ENCODE data around the gene UBE2J2.

Gene UBE2J2

GRCh38 chr1:1280782-1281481, 7.3 kb upstream of the UBE2J2 start:
- no peak for DNase-seq (ENCODE audit: low read depth)

GRCh38 chr1:1279028-1279427, 5.4 kb upstream of the UBE2J2 start:
- no peak for DNase-seq (ENCODE audit: low read depth)

DNA sequence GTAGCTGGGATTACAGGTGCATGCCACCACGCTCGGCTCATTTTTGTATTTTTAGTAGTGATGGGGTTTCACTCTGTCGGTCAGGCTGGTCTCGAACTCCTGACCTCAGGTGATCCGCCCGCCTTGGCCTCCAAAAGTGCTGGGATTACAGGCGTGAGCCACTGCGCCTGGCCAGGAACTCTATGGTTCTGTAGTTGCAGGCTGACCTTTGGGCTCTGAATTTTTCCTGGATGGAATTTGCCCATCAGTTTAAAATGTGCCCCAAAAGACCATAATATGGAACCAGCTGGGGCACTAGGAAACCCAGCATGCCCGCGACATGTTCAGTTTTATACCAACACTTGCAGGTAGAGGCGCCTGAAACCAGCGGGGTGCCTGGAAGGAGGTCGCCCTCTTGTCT, 5.0 kb upstream of the UBE2J2 start:
- DNase-seq (ENCODE audit: low read depth), result no peak

- DNase-seq (ENCODE audit: low read depth), result no peak
Measured at GRCh38 chr1:1275836-1276235, 2.2 kb upstream of the UBE2J2 start.

DNA sequence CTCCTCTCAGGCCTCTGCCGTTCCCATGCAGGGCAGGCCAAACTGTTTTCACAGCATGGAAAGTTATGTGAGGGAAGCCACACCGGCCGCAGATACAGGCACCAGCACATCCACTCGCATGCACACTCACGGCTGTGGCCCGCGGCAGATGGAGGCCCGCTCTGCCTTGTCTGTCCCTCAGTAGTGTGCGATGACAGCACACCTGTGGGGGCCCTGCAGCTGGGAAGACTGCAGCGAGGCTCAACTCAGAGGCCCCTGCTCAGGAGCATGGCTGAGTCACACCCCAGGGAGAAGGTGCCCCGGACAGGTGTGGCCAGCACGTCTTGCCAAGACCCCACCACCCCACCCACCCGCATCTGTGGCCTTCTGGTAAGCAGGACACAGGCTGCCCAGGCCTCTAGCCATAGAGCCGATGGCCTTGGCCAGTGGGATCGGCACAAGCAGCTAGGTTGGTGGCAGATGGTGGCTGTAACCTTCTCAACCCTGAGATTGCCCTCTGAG, 1.3 kb upstream of the UBE2J2 start:
- DNase-seq (ENCODE audit: low read depth), result no peak

- no peak for DNase-seq (ENCODE audit: low read depth)
Measured at GRCh38 chr1:1274299-1274930, 761 bp upstream of the UBE2J2 start.

DNA sequence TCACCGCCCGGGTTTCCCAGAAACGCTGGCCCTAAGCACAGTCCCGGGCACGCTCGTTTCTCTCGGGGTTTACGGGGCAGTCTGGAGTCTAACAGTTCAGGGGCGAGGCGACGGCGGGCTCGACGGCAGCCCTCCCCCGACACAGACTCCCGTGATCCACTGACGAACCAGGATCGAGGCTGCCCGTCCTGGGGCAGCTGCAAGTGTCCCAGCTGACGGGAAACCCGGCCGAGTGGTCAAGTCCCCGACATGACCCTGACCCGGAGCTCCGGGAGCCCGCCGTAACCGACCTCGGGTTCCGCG, 494 bp downstream of the UBE2J2 start:
- no peak for DNase-seq (ENCODE audit: low read depth)

DNA sequence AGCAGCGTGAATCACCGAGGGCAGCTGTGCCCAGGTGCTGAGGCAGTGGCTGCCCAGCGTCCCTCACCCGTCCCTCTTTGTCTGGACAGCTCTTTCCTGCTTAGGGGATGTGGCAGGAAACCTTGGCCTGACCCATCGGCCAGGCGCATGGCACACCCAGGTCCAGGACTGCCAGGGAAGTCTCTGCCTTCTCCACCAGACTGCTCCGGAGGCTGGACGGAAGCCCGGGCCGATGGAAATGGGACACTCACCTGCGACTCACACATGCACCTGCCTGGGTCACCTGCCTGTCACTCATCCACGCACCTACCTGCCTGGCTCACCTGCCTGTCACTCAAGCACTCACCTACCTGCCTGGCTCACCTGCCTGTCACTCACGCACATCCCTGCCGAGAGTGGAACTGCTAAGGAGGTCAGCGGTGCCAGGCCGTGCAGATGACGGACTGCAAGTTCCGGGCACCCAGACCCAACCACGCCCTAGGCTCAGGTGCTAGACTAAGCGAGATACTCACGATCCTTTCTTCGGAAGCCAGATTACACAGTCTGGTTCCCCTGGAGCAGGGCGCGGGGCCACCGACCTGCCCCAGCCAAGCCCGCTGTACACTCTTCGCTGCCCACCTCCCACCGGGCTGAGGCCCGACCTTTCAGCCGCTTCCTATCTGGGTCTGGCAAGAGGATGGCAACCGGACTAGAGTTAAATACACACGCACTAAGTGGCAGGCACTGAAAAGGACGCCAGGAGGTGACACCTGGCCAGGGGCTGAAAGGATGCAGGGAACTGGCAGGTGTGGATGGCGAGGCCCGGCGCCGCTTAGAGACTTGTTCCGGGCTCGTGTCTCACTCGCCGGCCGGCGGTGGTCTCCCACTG, 1.1 kb downstream of the UBE2J2 start:
- no peak for DNase-seq (ENCODE audit: low read depth)

DNA sequence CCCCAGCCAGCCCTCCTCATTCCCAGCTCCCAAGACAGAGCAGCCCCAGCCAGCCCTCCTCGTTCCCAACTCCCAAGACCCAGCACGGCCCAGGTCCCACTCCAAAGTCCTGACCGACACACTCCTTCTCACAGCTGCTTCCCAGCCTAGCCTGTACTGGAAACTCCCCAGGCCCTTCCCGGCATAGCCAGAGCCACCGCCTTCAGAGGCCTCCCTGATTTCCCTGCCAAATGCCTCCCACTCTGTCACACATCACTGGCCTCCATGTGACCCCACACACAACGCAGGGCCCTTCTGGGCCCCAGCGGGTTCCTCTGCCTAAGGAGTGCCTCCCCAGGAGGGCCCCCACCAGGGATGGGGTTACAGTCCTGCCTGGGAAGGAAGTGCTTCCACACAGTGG, 2.8 kb downstream of the UBE2J2 start:
- no peak for DNase-seq (ENCODE audit: low read depth)

DNA sequence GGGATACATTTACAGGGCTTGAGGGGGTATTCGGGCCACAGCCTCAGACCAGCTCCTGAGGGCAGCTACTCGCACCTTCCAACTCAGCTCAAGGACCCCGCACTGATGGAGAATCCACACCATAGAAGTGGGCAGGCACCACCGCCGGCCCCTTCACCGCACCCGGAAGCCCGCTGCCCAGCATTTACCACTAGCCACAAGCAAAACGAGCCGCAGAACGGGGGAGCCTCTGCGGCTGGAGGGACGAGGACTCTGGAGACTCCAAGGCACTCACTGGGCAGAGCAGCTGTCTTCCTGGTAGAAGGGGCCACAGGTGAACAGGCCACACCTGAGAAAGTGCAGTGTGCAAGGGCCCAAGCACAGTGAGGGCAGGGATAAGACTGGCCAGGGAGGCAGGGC, 5.4 kb downstream of the UBE2J2 start:
- DNase-seq (ENCODE audit: low read depth), result no peak

DNA sequence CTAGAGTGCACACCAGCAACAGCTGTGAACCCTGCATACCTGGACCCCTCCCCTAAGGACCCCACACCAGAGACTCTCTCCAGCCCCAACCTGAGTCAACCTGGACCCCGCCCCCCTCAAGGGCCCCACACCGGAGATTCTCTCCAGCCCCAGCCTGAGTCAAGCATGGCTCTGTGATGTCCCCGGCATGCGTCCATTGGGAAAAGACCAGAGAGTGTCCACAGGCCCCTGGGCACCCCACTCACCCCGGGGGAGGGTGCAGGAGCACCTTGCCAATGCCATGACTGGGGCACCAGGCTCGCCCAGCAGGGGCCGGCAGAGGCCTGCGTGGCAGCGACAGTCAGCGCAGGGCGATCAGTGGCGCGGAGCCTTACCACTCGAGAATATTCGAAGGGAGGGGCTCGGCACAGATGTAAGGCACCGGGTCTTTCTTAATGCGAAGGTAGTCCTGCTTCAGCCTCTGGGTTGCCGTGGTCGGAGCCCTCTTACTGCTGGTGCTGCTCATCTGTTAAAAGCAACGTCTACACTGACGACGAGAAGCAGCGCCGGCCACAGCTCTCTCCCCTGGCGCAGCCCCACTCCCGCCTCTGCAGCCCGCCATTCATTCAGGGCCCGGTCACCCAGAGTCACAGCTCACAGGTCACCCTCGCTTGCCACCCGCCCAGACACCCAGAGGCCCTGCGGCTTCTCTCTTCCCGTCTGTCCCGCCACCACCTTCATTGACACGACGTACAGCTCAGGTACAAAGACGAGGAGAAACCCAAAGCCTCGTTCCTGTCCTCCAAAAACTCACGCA, 6.0 kb downstream of the UBE2J2 start:
- no peak for DNase-seq (ENCODE audit: low read depth)

- peak; percentile 99 for DNase-seq (ENCODE audit: low read depth)
Measured at GRCh38 chr1:1264868-1265272, 8.8 kb downstream of the UBE2J2 start.

GRCh38 chr1:1264026-1264425, 9.6 kb downstream of the UBE2J2 start:
- no peak for DNase-seq (ENCODE audit: low read depth)

DNA sequence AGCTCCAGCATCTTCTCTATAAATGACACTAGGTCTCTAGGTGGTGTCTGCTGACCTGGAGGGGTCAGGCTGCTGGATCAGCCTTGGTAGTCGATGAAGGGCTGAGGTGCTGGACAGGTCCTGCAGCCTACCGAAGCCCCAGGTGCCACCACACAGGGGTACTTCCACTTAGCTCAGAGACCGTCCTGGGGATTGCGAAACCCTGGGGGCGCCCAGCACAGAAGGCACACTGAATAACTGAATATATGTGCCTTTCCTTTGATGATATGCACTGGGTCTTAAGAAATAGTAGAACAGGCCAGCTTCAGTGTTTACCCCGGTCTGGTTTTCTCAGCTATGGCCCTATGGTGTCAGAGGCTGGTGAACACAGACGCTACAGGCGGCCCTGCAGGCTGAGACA, 10.9 kb downstream of the UBE2J2 start:
- no peak for DNase-seq (ENCODE audit: low read depth)

DNA sequence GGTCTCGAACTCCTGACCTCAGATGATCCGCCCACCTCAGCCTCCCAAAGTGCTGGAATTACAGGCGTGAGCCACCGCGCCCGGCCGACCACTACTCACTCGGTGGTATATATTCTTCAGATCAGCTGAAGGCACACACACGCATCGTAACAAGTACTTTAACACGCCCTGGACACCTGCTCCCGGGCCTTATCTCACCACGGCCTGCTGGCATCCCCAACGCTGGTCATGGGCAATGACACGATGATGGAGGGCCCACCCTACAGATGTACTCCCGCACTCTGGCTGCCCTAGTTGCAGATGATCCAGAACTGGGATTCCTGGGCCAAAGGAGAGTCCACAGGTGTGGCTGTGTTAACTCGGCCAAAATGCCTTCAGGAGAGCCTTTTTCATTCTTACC, 11.6 kb downstream of the UBE2J2 start:
- no peak for DNase-seq (ENCODE audit: low read depth)

DNA sequence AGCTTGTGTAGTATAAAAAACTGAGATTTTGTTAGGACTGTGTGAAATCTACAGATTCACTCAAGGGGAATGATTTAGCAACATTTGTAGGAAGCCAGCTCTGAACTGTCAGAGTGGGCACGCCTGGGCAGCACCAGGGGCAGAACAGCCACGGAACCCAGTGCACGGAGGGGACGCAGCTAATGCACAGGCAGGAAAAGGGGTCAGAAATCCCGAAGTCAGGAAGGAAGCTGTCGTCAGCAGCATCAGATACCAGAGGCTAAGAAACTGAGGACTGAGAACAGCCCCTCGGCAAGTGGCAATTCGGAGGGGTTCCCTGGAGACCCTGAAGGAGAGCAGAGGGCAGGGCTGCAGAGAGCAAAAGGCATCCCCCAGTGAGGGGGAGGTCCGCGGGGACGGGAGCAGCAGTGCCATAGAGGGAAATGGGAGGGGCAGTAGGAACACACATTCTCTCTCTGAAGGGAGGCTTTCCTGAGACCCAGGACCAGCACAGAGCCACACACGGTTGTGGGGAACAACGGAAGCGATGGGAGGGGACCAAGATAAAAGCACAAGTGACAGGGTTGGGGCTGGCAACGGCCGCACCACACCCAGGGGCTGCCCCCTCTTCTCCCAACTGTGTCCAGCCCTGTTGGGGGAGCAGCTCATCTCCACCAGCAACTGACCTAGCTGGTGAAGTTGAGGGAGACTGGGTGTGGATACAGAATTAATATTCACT, 12.7 kb downstream of the UBE2J2 start:
- DNase-seq (ENCODE audit: low read depth), result no peak

GRCh38 chr1:1259951-1260600, 13.6 kb downstream of the UBE2J2 start:
- DNase-seq (ENCODE audit: low read depth), result no peak

GRCh38 chr1:1259540-1259939, 14.1 kb downstream of the UBE2J2 start:
- DNase-seq (ENCODE audit: low read depth), result no peak

- DNase-seq (ENCODE audit: low read depth), result no peak
Measured at GRCh38 chr1:1259119-1259488, 14.6 kb downstream of the UBE2J2 start.

GRCh38 chr1:1256956-1257871, 16.4 kb downstream of the UBE2J2 start:
- DNase-seq (ENCODE audit: low read depth), result no peak
